Lung (tissue), 12 donors: Measurements from ENCODE around the gene KRT2. TPM values are rescaled to one million over a fixed set of nuclear protein-coding genes. Genes with fewer than 3 reads are reported as not detected.

Source experiments
- ATAC-seq: fragments of 200-7000 bp; cut with Tn5 transposase; one replicate; pipeline ENCODE4 v1.9.1; 2020; ENCODE audit warnings: moderate number of reproducible peaks; ENCODE audit not compliant: insufficient read depth, low FRiP score
- DNase-seq, 3 donors: peaks; one replicate each; pipeline ENCODE4 v3.0.0-alpha.2; 2013 to 2017
- H3K27ac ChIP-seq, 2 donors: one replicate each; pipeline ENCODE4 v1.5.1; 2013; ENCODE audit warnings: mild to moderate bottlenecking in 2 of 2, moderate library complexity in 2 of 2, control low read depth in 1 of 2, inconsistent platforms in 1 of 2, low read depth in 1 of 2, low read length in 1 of 2
- H3K27me3 ChIP-seq, 3 donors: one replicate each; pipeline ENCODE4 v1.5.1; 2013; ENCODE audit warnings: low read length in 2 of 3; ENCODE audit not compliant: control insufficient read depth in 3 of 3, insufficient read depth in 3 of 3
- H3K36me3 ChIP-seq, 4 donors: one replicate each; pipeline ENCODE4 v1.5.1; 2013; ENCODE audit warnings: low read length in 4 of 4, mild to moderate bottlenecking in 1 of 4, moderate library complexity in 1 of 4; ENCODE audit not compliant: control insufficient read depth in 4 of 4, insufficient read depth in 4 of 4
- H3K4me1 ChIP-seq, 5 donors: one replicate each; pipeline ENCODE4 v1.5.1; 2013; ENCODE audit warnings: low read length in 5 of 5, mild to moderate bottlenecking in 2 of 5, moderate library complexity in 1 of 5; ENCODE audit not compliant: control insufficient read depth in 5 of 5, insufficient read depth in 5 of 5
- H3K4me3 ChIP-seq: one replicate; pipeline ENCODE4 v1.5.1; 2013; ENCODE audit warnings: mild to moderate bottlenecking, control low read depth, moderate library complexity
- H3K9ac ChIP-seq, 2 donors: one replicate each; pipeline ENCODE4 v1.5.1; 2013; ENCODE audit warnings: low read length in 2 of 2, control low read depth in 1 of 2; ENCODE audit not compliant: insufficient read depth in 1 of 2
- H3K9me3 ChIP-seq, 4 donors: one replicate each; pipeline ENCODE4 v1.5.1; 2013; ENCODE audit warnings: low read length in 3 of 4, mild to moderate bottlenecking in 1 of 4, moderate library complexity in 1 of 4; ENCODE audit not compliant: control insufficient read depth in 4 of 4, insufficient read depth in 3 of 4
- CTCF ChIP-seq: IDR thresholded peaks from 2 replicates; pipeline ENCODE4 v1.5.1; 2012; ENCODE audit warnings: mild to moderate bottlenecking; ENCODE audit errors: control extremely low read depth, extremely low read depth
- WGBS, 2 donors: extraction: QIAGEN DNeasy Blood & Tissue Kit; methylation state at CpG; one replicate each; pipeline ENCODE4 v1.1.7; 2013; 5-methylcytosine and 5-hydroxymethylcytosine counted together
- polyA plus RNA-seq, 2 donors: library from polyadenylated mRNA; stranded (reverse); fragments of 200-250 nt; gene quantifications; one replicate each; pipeline ENCODE4 v1.2.1, GENCODE V29; 2013
- total RNA-seq, 2 donors: library from RNA; depleted of rRNA in 1 of 2; stranded (reverse); fragments of >200 nt in 1 of 2; gene quantifications; one replicate each; pipeline ENCODE4 v1.2.1, GENCODE V29; 2014 to 2021
- donor health status: control.
- donor health status: control.
- donor health status: Bipolar disorder and iron deficiency.
- donor health status: healthy.
- donor health status: DM: yes; HTN: yes; CAD: no.

Gene KRT2
- total and polyA plus RNA-seq, 4 donors: 0.03 TPM; not detected in 3

- ATAC-seq (no peak), DNase-seq (peak in 1 of 3 donors; percentile 9)
Measured at GRCh38 chr12:52629281-52630007, 22.6 kb downstream of the KRT2 start.

DNA sequence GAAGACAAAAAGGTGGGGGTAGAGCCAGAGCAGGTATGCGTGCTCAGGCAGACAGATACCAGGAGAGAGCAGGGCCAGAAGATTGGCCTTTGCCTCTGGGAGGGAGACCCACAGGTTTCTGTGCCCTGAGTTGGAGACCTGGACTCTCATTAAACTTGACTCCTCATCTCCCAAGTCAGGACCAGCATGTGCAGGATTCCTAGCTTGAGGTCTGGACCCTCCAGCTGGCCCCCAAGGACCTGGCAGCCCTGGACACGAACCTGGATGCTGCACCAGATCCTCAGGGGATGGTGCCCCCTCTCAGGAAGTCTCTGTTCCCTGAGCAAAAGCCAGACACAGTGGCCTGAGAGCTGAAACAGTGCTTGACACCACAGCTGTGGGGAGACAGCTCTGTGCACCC lies 23.2 kb downstream of the KRT2 start:
- DNase-seq: no peak
- 80 to 87% methylated on average over 2 of the region's 2 CpGs for WGBS, 2 donors
- H3K27me3 ChIP-seq: peaks cover 0 to 3% (median 2%) of the 10 kb centered on the region in 3 donors
- no peaks in the 10 kb centered on the region for H3K4me1 ChIP-seq
- no peaks in the 10 kb centered on the region for H3K36me3 ChIP-seq
- H3K9me3 ChIP-seq: no peaks in the 10 kb centered on the region
- TF ChIP-seq CTCF: no peak
- H3K27ac ChIP-seq: no peak overlapping the region
- no peak for ATAC-seq
- no peak overlapping the region for H3K9ac ChIP-seq
- no peak overlapping the region for H3K4me3 ChIP-seq

More at GRCh38 chr12:52629281-52630007, 22.6 kb downstream of the KRT2 start:
- Histone ChIP-seq H3K9ac (no peak overlapping the region), H3K4me1 (no peaks in the 10 kb centered on the region), H3K9me3 (no peaks in the 10 kb centered on the region), H3K27ac (no peak overlapping the region), H3K36me3 (no peaks in the 10 kb centered on the region), H3K4me3 (no peak overlapping the region), H3K27me3 (peaks cover 0 to 3% (median 2%) of the 10 kb centered on the region in 3 donors)
- 61 to 74% methylated on average over 12 of the region's 12 CpGs for WGBS, 2 donors
- TF ChIP-seq CTCF: no peak

DNA sequence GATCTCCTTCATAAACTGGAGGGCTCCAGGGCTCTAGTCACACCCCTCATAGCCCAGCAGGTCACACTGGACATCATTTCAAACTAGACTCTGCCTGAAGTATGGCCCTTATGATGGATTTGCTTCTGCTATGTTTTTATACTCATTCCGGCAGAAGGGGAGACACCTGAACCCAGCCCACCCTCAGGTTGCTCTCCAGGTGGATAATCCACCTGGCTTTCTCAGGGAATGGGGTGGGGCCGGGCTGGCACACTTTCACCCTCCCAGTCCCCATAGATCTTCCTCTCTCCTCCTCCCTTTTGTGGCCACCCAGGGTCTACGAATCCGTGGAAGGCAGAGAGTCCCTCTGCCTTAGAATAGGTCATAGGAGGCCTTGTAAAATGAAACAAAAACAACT lies 23.9 kb downstream of the KRT2 start:
- no peak for TF ChIP-seq CTCF
- Histone ChIP-seq H3K4me3 (no peak overlapping the region), H3K9me3 (no peaks in the 10 kb centered on the region), H3K27me3 (peaks cover 0 to 3% (median 2%) of the 10 kb centered on the region in 3 donors), H3K9ac (no peak overlapping the region), H3K4me1 (no peaks in the 10 kb centered on the region), H3K36me3 (no peaks in the 10 kb centered on the region), H3K27ac (no peak overlapping the region)
- 85 to 96% methylated on average over 4 of the region's 4 CpGs for WGBS, 2 donors
- ATAC-seq (no peak), DNase-seq (peak in 1 of 3 donors; percentile 2)
